ENCODE data around the gene TICAM2.

TICAM2 gene

DNA sequence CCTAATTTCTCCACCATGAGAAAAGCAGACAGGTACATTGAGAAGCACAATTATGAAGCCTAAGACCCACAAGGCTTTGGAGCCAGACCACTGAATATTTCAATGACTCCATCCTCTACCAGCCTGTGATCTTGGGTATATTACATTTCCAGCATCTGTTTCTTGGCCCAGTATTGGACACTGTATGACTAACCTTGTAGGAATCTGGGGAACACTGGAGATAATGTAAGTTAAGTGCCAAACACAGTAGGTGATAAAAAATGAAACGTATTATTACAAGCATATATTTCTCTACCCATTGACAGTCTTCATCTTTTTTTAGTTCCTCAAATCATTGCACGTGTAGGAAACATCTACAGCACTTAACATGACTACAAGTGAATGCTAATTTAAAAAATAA, 29.1 kb downstream of the TICAM2 start:
- no peak overlapping the region for H3K27ac ChIP-seq (ENCODE audit: low read length)
- no peaks in the 10 kb centered on the region for H3K9me3 ChIP-seq (ENCODE audit: control insufficient read depth in 2 of 2, low read length in 2 of 2)
- no peak overlapping the region for H3K4me3 ChIP-seq (ENCODE audit: low read length in 2 of 2)
- H3K9ac ChIP-seq (ENCODE audit: low read length in 2 of 2) = no peak overlapping the region
- H3K4me1 ChIP-seq (ENCODE audit: control insufficient read depth, insufficient read depth, low read length) = no peaks in the 10 kb centered on the region
- no peaks in the 10 kb centered on the region for H3K27me3 ChIP-seq (ENCODE audit: control insufficient read depth in 1 of 2, insufficient read depth in 2 of 2, low read length in 2 of 2)
- no peaks in the 10 kb centered on the region for H3K36me3 ChIP-seq (ENCODE audit: control insufficient read depth in 2 of 2, insufficient read depth in 2 of 2, low read length in 2 of 2)

DNA sequence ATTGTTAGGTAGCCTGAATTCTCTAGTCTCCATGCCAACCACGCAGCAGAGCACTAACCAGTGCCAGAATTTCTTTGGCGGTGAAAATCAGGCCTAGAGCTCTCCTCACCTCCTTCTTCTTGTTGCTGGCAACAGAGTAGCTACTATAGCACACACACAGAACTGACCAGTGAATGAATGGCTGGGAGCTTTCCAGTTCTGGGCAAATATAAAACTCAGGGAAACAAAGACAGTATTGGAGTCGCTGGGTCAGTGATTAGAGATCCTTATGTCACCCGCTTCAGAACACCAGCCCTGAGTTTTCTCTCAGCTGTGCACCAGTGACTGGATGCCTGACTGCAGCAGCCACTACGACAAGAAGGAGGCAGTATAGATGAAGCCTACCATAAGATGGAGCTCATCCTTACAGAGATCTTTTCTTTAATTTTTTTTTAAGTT, 30.8 kb downstream of the TICAM2 start:
- Histone ChIP-seq H3K4me3 (ENCODE audit: low read length in 2 of 2) (no peak overlapping the region), H3K36me3 (ENCODE audit: control insufficient read depth in 2 of 2, insufficient read depth in 2 of 2, low read length in 2 of 2) (no peaks in the 10 kb centered on the region), H3K27me3 (ENCODE audit: control insufficient read depth in 1 of 2, insufficient read depth in 2 of 2, low read length in 2 of 2) (no peaks in the 10 kb centered on the region), H3K27ac (ENCODE audit: low read length) (no peak overlapping the region), H3K9me3 (ENCODE audit: control insufficient read depth in 2 of 2, low read length in 2 of 2) (no peaks in the 10 kb centered on the region), H3K4me1 (ENCODE audit: control insufficient read depth, insufficient read depth, low read length) (no peaks in the 10 kb centered on the region), H3K9ac (ENCODE audit: low read length in 2 of 2) (no peak overlapping the region)

DNA sequence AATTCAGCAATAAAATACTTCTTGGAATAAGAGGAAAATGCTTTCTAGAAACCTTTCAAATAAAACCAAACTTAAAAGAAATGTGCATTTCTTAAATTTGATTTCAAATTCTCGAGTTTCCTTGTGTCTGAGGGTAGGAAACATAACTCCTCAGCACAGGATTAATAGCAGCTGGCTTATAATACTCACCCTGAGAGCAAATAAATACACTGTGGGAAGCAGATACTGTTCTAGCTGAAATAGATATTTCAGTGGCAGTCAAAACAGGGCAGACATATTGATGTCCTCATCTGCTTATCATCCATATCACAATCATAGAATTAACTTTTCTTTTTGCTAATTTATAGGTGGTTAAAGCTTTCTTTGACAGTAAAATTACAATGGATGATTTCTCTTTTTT, 33.6 kb downstream of the TICAM2 start:
- H3K36me3 ChIP-seq (ENCODE audit: control insufficient read depth in 2 of 2, insufficient read depth in 2 of 2, low read length in 2 of 2) = no peaks in the 10 kb centered on the region
- no peak overlapping the region for H3K9ac ChIP-seq (ENCODE audit: low read length in 2 of 2)
- no peaks in the 10 kb centered on the region for H3K9me3 ChIP-seq (ENCODE audit: control insufficient read depth in 2 of 2, low read length in 2 of 2)
- no peaks in the 10 kb centered on the region for H3K4me1 ChIP-seq (ENCODE audit: control insufficient read depth, insufficient read depth, low read length)
- H3K27ac ChIP-seq (ENCODE audit: low read length) = no peak overlapping the region
- no peak overlapping the region for H3K4me3 ChIP-seq (ENCODE audit: low read length in 2 of 2)
- no peaks in the 10 kb centered on the region for H3K27me3 ChIP-seq (ENCODE audit: control insufficient read depth in 1 of 2, insufficient read depth in 2 of 2, low read length in 2 of 2)

DNA sequence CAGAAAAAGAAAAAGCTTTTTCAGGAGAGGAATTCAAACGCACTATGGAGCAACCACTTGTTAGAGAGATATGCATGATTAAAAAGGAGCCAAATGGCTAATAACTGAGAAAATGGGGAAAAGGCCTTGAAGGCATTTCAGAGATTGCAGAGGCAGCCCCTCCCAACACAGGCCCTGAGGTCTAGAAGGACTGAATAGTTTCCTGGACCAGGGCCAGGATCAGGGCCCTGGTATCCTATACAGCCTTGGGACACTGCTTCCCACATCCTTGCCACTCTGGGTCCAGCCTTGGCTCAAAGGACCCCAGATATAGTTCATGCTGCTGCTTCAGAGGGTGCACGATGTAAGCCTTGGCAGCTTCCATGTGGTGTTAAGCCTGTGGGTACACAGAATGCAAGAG, 37.0 kb downstream of the TICAM2 start:
- no peak overlapping the region for H3K4me3 ChIP-seq (ENCODE audit: low read length in 2 of 2)
- H3K9me3 ChIP-seq (ENCODE audit: control insufficient read depth in 2 of 2, low read length in 2 of 2) = no peaks in the 10 kb centered on the region
- H3K4me1 ChIP-seq (ENCODE audit: control insufficient read depth, insufficient read depth, low read length) = no peaks in the 10 kb centered on the region
- H3K27ac ChIP-seq (ENCODE audit: low read length) = no peak overlapping the region
- H3K27me3 ChIP-seq (ENCODE audit: control insufficient read depth in 1 of 2, insufficient read depth in 2 of 2, low read length in 2 of 2) = no peaks in the 10 kb centered on the region
- no peak overlapping the region for H3K9ac ChIP-seq (ENCODE audit: low read length in 2 of 2)
- no peaks in the 10 kb centered on the region for H3K36me3 ChIP-seq (ENCODE audit: control insufficient read depth in 2 of 2, insufficient read depth in 2 of 2, low read length in 2 of 2)

DNA sequence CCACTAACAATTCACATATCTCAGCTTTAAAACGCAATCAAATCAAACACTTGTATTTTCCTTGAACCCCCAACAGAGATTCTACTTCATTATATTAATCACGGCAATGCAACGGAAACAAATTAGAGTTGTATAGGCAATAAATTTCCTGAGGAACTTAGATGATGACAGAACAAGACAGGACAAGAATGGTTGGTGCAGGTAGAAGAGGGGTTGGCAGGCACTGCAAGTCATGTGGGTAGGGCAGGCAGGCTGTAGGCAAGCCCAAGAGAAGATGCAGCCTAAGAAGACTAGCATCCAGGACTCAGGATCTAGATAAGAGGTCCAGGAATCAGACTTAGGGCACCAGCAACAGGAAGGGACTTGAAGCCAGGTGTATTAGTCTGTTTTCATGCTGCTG, 41.1 kb downstream of the TICAM2 start:
- no peaks in the 10 kb centered on the region for H3K9me3 ChIP-seq (ENCODE audit: control insufficient read depth in 2 of 2, low read length in 2 of 2)
- H3K36me3 ChIP-seq (ENCODE audit: control insufficient read depth in 2 of 2, insufficient read depth in 2 of 2, low read length in 2 of 2) = no peaks in the 10 kb centered on the region
- no peak overlapping the region for H3K27ac ChIP-seq (ENCODE audit: low read length)

DNA sequence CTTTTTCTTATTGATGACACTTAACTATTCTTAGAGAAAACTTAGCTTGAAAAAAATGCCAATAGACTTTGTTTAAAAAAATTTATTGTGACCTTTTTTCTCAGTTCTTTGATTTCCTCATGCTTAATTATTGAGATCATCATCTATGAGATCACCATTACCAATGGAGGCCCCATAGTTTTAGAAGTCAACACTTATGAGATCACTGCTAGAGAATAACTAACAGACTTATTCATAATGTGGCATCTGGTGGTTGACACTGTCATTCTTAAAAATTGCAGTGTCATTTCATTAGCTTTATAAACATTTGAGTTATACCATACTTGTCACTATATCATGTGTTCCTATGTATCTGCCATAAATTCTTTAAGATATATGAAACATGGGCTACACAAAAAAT, 42.8 kb downstream of the TICAM2 start:
- Histone ChIP-seq H3K4me3 (ENCODE audit: low read length in 2 of 2) (no peak overlapping the region), H3K27ac (ENCODE audit: low read length) (no peak overlapping the region)

More for the DNA sequence above, 41.1 kb downstream of the TICAM2 start:
- Histone ChIP-seq H3K27me3 (ENCODE audit: control insufficient read depth in 1 of 2, insufficient read depth in 2 of 2, low read length in 2 of 2) (no peaks in the 10 kb centered on the region), H3K4me3 (ENCODE audit: low read length in 2 of 2) (no peak overlapping the region), H3K9ac (ENCODE audit: low read length in 2 of 2) (no peak overlapping the region), H3K4me1 (ENCODE audit: control insufficient read depth, insufficient read depth, low read length) (no peaks in the 10 kb centered on the region)

DNA sequence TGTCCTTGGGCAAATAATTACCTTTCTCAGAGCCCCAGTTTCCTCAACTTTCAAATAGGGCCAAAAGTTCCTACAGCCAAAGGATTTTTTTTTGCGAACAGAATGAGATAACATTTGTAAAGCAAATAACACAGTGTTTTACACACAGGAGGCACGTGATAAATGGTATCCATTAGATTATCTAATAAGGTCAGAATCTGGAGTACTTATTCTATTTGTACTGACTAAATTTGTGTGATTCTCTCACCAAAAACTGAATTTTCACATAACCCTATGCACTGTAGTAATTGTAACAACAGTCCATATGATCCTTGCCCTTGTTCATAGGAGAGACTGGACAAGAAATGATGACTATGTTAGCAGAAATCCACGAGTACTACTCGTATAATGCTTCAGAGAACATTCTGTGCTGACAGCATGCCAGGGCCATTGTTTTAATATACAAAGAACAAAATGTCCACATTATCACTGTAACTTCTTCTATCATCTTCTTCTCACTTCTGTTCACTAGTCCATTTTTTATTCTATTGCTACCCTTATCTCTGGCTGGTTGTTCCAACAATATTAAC, 43.8 kb downstream of the TICAM2 start:
- Histone ChIP-seq H3K27ac (ENCODE audit: low read length) (no peak overlapping the region), H3K4me1 (ENCODE audit: control insufficient read depth, insufficient read depth, low read length) (no peaks in the 10 kb centered on the region), H3K27me3 (ENCODE audit: control insufficient read depth in 1 of 2, insufficient read depth in 2 of 2, low read length in 2 of 2) (no peaks in the 10 kb centered on the region), H3K9me3 (ENCODE audit: control insufficient read depth in 2 of 2, low read length in 2 of 2) (no peaks in the 10 kb centered on the region), H3K4me3 (ENCODE audit: low read length in 2 of 2) (no peak overlapping the region), H3K36me3 (ENCODE audit: control insufficient read depth in 2 of 2, insufficient read depth in 2 of 2, low read length in 2 of 2) (no peaks in the 10 kb centered on the region), H3K9ac (ENCODE audit: low read length in 2 of 2) (no peak overlapping the region)

More for the DNA sequence above, 42.8 kb downstream of the TICAM2 start:
- no peaks in the 10 kb centered on the region for H3K27me3 ChIP-seq (ENCODE audit: control insufficient read depth in 1 of 2, insufficient read depth in 2 of 2, low read length in 2 of 2)
- H3K9ac ChIP-seq (ENCODE audit: low read length in 2 of 2) = no peak overlapping the region
- H3K36me3 ChIP-seq (ENCODE audit: control insufficient read depth in 2 of 2, insufficient read depth in 2 of 2, low read length in 2 of 2) = no peaks in the 10 kb centered on the region
- no peaks in the 10 kb centered on the region for H3K9me3 ChIP-seq (ENCODE audit: control insufficient read depth in 2 of 2, low read length in 2 of 2)
- no peaks in the 10 kb centered on the region for H3K4me1 ChIP-seq (ENCODE audit: control insufficient read depth, insufficient read depth, low read length)

DNA sequence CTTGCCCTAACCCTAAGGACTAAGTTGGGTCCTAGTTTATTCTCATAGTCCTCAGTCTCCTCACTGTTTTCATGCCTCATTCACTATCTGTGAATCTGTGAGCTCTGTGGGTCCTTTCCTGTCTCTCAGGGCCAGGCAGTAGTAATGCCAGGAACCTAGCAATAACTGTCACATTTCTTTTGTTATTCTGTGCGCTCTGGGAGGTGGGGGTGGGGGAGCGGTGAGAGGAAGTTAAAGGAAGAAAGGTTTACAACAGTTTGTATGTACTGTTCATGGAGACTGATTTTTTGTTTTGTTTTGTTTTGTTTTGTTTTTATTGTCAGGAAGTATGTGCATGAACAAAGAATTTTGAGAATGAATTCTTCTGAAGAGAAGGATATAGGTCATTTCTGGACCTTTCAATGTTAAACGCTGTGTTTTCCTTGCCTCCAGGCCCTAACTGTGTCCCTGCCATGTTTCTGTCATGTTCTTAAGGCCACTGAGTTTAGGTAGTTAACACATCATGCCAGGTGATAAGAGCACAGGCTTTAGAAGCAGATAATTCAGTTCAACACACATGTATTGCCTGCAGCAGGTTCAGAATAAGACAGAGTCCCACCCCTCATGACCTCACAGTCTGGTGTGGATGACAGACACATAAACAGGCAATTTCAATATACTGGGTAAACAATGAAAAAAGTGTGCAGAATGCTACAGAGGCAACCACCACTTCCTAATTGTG, 44.5 kb downstream of the TICAM2 start:
- Histone ChIP-seq H3K36me3 (ENCODE audit: control insufficient read depth in 2 of 2, insufficient read depth in 2 of 2, low read length in 2 of 2) (no peaks in the 10 kb centered on the region), H3K9ac (ENCODE audit: low read length in 2 of 2) (no peak overlapping the region), H3K9me3 (ENCODE audit: control insufficient read depth in 2 of 2, low read length in 2 of 2) (no peaks in the 10 kb centered on the region), H3K4me3 (ENCODE audit: low read length in 2 of 2) (no peak overlapping the region), H3K27me3 (ENCODE audit: control insufficient read depth in 1 of 2, insufficient read depth in 2 of 2, low read length in 2 of 2) (no peaks in the 10 kb centered on the region), H3K4me1 (ENCODE audit: control insufficient read depth, insufficient read depth, low read length) (no peaks in the 10 kb centered on the region), H3K27ac (ENCODE audit: low read length) (no peak overlapping the region)

DNA sequence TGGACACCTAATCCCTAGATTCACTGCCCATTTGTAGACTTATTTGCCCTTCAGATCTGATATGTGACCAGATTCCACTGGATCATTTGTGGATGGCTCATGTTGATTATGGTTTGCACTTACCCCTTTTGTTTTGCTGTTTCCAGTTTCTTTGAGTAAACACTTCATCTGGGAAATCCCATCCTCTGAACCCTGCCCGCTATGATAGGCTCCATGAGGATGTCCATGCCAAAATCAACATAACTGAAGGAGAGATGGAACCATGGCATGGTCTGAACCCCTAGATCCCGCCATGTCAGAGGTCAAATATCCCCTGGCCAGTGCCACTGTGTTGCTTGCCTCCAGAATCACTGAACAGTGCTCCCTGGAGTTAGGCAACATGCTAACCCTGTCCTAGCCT, 46.0 kb downstream of the TICAM2 start:
- Histone ChIP-seq H3K9ac (ENCODE audit: low read length in 2 of 2) (no peak overlapping the region), H3K27ac (ENCODE audit: low read length) (no peak overlapping the region), H3K9me3 (ENCODE audit: control insufficient read depth in 2 of 2, low read length in 2 of 2) (no peaks in the 10 kb centered on the region), H3K27me3 (ENCODE audit: control insufficient read depth in 1 of 2, insufficient read depth in 2 of 2, low read length in 2 of 2) (no peaks in the 10 kb centered on the region), H3K4me1 (ENCODE audit: control insufficient read depth, insufficient read depth, low read length) (no peaks in the 10 kb centered on the region), H3K36me3 (ENCODE audit: control insufficient read depth in 2 of 2, insufficient read depth in 2 of 2, low read length in 2 of 2) (no peaks in the 10 kb centered on the region), H3K4me3 (ENCODE audit: low read length in 2 of 2) (no peak overlapping the region)

DNA sequence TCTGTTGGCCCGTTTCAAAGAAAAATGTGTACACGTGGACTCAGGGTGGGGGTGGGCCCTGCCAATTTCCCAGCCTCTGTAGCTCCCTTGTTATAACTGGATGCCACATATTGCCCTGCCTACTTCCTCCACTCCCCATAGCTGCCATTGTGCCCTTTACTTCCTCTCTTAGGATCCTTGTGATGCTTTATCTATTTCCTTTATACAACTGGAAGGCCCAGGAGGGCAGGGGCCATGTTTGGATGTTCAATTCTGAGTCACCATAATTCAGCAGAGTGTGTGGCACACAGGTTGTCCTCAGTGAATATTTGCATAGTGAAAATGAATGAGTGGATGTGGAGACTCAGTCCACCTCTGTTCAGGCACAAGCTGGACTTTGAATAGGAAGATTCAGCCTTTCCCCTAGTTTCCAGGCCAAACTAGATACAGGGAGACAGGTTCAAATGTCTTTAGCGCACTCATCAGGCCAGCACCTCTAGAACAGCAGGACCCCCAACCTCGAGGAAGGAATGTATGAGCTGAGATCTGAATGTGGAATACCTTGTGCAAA, 47.1 kb downstream of the TICAM2 start:
- no peaks in the 10 kb centered on the region for H3K36me3 ChIP-seq (ENCODE audit: control insufficient read depth in 2 of 2, insufficient read depth in 2 of 2, low read length in 2 of 2)
- no peak overlapping the region for H3K4me3 ChIP-seq (ENCODE audit: low read length in 2 of 2)
- H3K27ac ChIP-seq (ENCODE audit: low read length) = no peak overlapping the region
- H3K27me3 ChIP-seq (ENCODE audit: control insufficient read depth in 1 of 2, insufficient read depth in 2 of 2, low read length in 2 of 2) = no peaks in the 10 kb centered on the region
- H3K4me1 ChIP-seq (ENCODE audit: control insufficient read depth, insufficient read depth, low read length) = no peaks in the 10 kb centered on the region
- no peaks in the 10 kb centered on the region for H3K9me3 ChIP-seq (ENCODE audit: control insufficient read depth in 2 of 2, low read length in 2 of 2)
- no peak overlapping the region for H3K9ac ChIP-seq (ENCODE audit: low read length in 2 of 2)

DNA sequence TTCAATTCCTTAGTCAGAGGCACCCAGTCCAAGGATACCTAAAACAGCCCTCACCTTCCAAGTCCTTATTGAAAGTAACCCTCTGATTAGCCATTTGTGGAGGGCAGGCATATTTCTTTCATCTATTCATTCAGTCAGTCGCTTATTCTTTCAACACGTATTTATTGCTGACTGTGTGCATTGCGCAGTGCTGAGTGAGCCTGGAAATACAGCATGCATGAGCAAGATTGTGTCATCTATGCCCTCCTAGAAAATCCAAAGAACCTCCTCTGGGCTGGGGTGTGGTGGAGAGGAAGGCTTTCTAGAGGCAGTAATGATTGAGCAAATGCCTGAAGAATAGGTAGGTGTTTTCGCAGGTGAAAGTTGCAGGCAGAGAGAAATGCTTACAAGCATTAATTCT, 49.2 kb downstream of the TICAM2 start:
- no peaks in the 10 kb centered on the region for H3K9me3 ChIP-seq (ENCODE audit: control insufficient read depth in 2 of 2, low read length in 2 of 2)
- H3K27ac ChIP-seq (ENCODE audit: low read length) = no peak overlapping the region
- H3K36me3 ChIP-seq (ENCODE audit: control insufficient read depth in 2 of 2, insufficient read depth in 2 of 2, low read length in 2 of 2) = no peaks in the 10 kb centered on the region
- no peaks in the 10 kb centered on the region for H3K27me3 ChIP-seq (ENCODE audit: control insufficient read depth in 1 of 2, insufficient read depth in 2 of 2, low read length in 2 of 2)
- no peak overlapping the region for H3K9ac ChIP-seq (ENCODE audit: low read length in 2 of 2)
- no peaks in the 10 kb centered on the region for H3K4me1 ChIP-seq (ENCODE audit: control insufficient read depth, insufficient read depth, low read length)
- H3K4me3 ChIP-seq (ENCODE audit: low read length in 2 of 2) = no peak overlapping the region

Data from stomach smooth muscle (tissue), 2 donors.